Heart right ventricle (tissue), 16 donors: ENCODE measurements around the gene DEFB113. TPM values are rescaled to one million over a fixed set of nuclear protein-coding genes. Genes with fewer than 3 reads are reported as not detected.

Source experiments
- ATAC-seq, 8 donors: fragments of 200-7000 bp; cut with Tn5 transposase; one replicate each; pipeline ENCODE4 v1.9.1; 2020; ENCODE audit warnings: mild to moderate bottlenecking in 8 of 8, moderate library complexity in 8 of 8, moderate number of reproducible peaks in 1 of 8
- DNase-seq, 2 donors: peaks; one replicate each; pipeline ENCODE4 v3.0.0-alpha.2; 2020
- H3K27ac ChIP-seq, 10 donors: fragments of 200-600 bp; sonication (generic) in 2 of 10; one replicate each; pipeline versions ENCODE4 v1.5.0 to v1.8.0; 2020 to 2022; ENCODE audit warnings: mild to moderate bottlenecking in 3 of 10
- H3K27me3 ChIP-seq, 7 donors: fragments of 200-600 bp; one replicate each; pipeline ENCODE4 v1.8.0; 2021 to 2022; ENCODE audit warnings: mild to moderate bottlenecking in 2 of 7
- H3K36me3 ChIP-seq, 9 donors: fragments of 200-600 bp; sonication (generic) in 1 of 9; one replicate each; pipeline versions ENCODE4 v1.5.0 to v1.8.0; 2020 to 2022; ENCODE audit warnings: mild to moderate bottlenecking in 2 of 9
- H3K4me1 ChIP-seq, 9 donors: fragments of 200-600 bp; sonication (generic) in 1 of 9; one replicate each; pipeline versions ENCODE4 v1.5.0 to v1.8.0; 2020 to 2022; ENCODE audit warnings: mild to moderate bottlenecking in 4 of 9
- H3K4me3 ChIP-seq, 10 donors: fragments of 200-600 bp; sonication (generic) in 2 of 10; one replicate each; pipeline versions ENCODE4 v1.5.0 to v1.8.0; 2020 to 2022; ENCODE audit warnings: mild to moderate bottlenecking in 7 of 10, moderate library complexity in 2 of 10
- H3K9me3 ChIP-seq, 11 donors: fragments of 200-600 bp in 10 of 11; sonication (generic) in 2 of 11; one replicate each; pipeline versions ENCODE4 v1.5.0 to v1.8.0; 2013 to 2022; ENCODE audit warnings: mild to moderate bottlenecking in 2 of 11, control low read depth in 1 of 11, moderate library complexity in 1 of 11
- CTCF ChIP-seq, 9 donors: fragments of 200-600 bp; sonication (generic) in 2 of 9; IDR thresholded peaks; one replicate each; pipeline versions ENCODE4 v1.5.0 to v1.8.0; 2021 to 2022; ENCODE audit warnings: antibody characterized with exemption in 9 of 9, mild to moderate bottlenecking in 5 of 9, moderate library complexity in 1 of 9
- whole genome bisulfite sequencing, 2 donors: extraction: QIAGEN DNeasy Blood & Tissue Kit; methylation state at CpG; one replicate each; pipeline ENCODE4 v1.1.7; 2013; ENCODE audit warnings: inconsistent platforms in 1 of 2; 5-methylcytosine and 5-hydroxymethylcytosine counted together
- intact Hi-C, 10 donors: fragments of 100-400 bp; cut with DNase I; formaldehyde crosslinking; loops; one replicate each; pipeline versions ENCODE4 v1.11.1 to v1.14.2; 2022
- polyA plus RNA-seq, 2 donors: library from polyadenylated mRNA; stranded (reverse); fragments of 200-250 nt; gene quantifications; one replicate each; pipeline ENCODE4 v1.2.3, GENCODE V29; 2013
- total RNA-seq, 10 donors: library from RNA; stranded (reverse); fragmentation: NEBNext Ultra II Directional in 3 of 10; extraction: Animal tissue kit (Norgen Biotek cat#: 25700) in 3 of 10; gene quantifications; one replicate each; pipeline versions ENCODE4 v1.2.1 to v1.2.4, GENCODE V29; 2021 to 2023
- donor health status: Arrhythmogenic right ventricular cardiomyopathy.
- donor health status: ischemic (EF 13 %, LVEDD 7.1; RV severe dilation, severe dysfunction).
- donor health status: healthy with polysubstance abuse.
- donor health status: DM: no; HTN: yes; CAD: no.
- donor health status: DM: no; HTN: no; CAD: no.
- donor health status: ischemic (EF 25% LVEDD 6.9; RV normal size, moderate dysfunction).
- donor health status: ischemic (EF 25% LVEDD 5.7; RV mildly dilated, moderate dysfunction).
- donor health status: healthy.
- donor health status: DM: yes; HTN: yes; CAD: no.
- donor health status: Ischemic cardiomyopathy.
- donor health status: ischemic (EF 35%, LVEDD 5.7; RV mildly dilated, moderate dysfunction).
- donor health status: nonischemic (EF 11% LVEDD 7.7; RV severe dilation, severe dysfunction).
- donor health status: DM: yes; HTN: yes; CAD: no.
- donor health status: PGD.
- donor health status: ischemic (EF 29% LVEDD 5.4; RV normal size, mild dysfunction).
- donor health status: nonischemic (EF 23%, LVEDD 6.1; RV moderate dilation, normal function).

Gene DEFB113
- total and polyA plus RNA-seq, 12 donors = not detected

GRCh38 chr6:49988900-49989299 is 19.5 kb upstream of the DEFB113 start:
- Histone ChIP-seq H3K4me3 (no peak overlapping the region), H3K4me1 (no peaks in the 10 kb centered on the region), H3K27me3 (no peaks in the 10 kb centered on the region), H3K36me3 (no peaks in the 10 kb centered on the region), H3K27ac (no peak overlapping the region), H3K9me3 (no peaks in the 10 kb centered on the region)
- intact Hi-C loops = no loop called here
- ATAC-seq (no peak), DNase-seq (no peak)
- no peak for TF ChIP-seq CTCF (IDR thresholded peaks at IDR 0.05)
- WGBS, 2 donors = 63 to 67% methylated on average over 2 of the region's 2 CpGs

- intact Hi-C loops = no loop called here
- DNase-seq (no peak), ATAC-seq (no peak)
- Histone ChIP-seq H3K36me3 (no peaks in the 10 kb centered on the region), H3K27ac (no peak overlapping the region), H3K27me3 (no peaks in the 10 kb centered on the region), H3K9me3 (no peaks in the 10 kb centered on the region), H3K4me3 (no peak overlapping the region), H3K4me1 (no peaks in the 10 kb centered on the region)
- WGBS, 2 donors = 87 to 90% methylated on average over 2 of the region's 2 CpGs
- TF ChIP-seq CTCF (IDR thresholded peaks at IDR 0.05) = no peak
Measured at GRCh38 chr6:49987749-49988148, 18.3 kb upstream of the DEFB113 start.

GRCh38 chr6:49986551-49986950 is 17.1 kb upstream of the DEFB113 start:
- Histone ChIP-seq H3K36me3 (no peaks in the 10 kb centered on the region), H3K4me1 (no peaks in the 10 kb centered on the region), H3K4me3 (no peak overlapping the region), H3K9me3 (no peaks in the 10 kb centered on the region), H3K27ac (no peak overlapping the region), H3K27me3 (no peaks in the 10 kb centered on the region)
- intact Hi-C loops = no loop called here
- 56 to 67% methylated on average over 1 of the region's 1 CpG for WGBS, 2 donors
- no peak for ATAC-seq
- DNase-seq = no peak
- TF ChIP-seq CTCF (IDR thresholded peaks at IDR 0.05) = no peak

GRCh38 chr6:49982046-49982445 is 12.6 kb upstream of the DEFB113 start:
- Histone ChIP-seq H3K4me1 (no peaks in the 10 kb centered on the region), H3K9me3 (no peaks in the 10 kb centered on the region), H3K27me3 (no peaks in the 10 kb centered on the region), H3K27ac (no peak overlapping the region), H3K36me3 (no peaks in the 10 kb centered on the region), H3K4me3 (no peak overlapping the region)
- intact Hi-C loops = no loop called here
- WGBS, 2 donors = 74 to 78% methylated on average over 2 of the region's 2 CpGs
- TF ChIP-seq CTCF (IDR thresholded peaks at IDR 0.05) = no peak
- no peak for ATAC-seq
- DNase-seq = no peak

- WGBS, 2 donors = 75 to 83% methylated on average over 1 of the region's 1 CpG
- intact Hi-C loops = no loop called here
- Histone ChIP-seq H3K4me3 (no peak overlapping the region), H3K27me3 (no peaks in the 10 kb centered on the region), H3K9me3 (no peaks in the 10 kb centered on the region), H3K36me3 (no peaks in the 10 kb centered on the region), H3K4me1 (no peaks in the 10 kb centered on the region), H3K27ac (no peak overlapping the region)
- ATAC-seq (no peak), DNase-seq (no peak)
- TF ChIP-seq CTCF (IDR thresholded peaks at IDR 0.05) = no peak
Measured at GRCh38 chr6:49980898-49981297, 11.5 kb upstream of the DEFB113 start.
